Skin of body (tissue), 2 donors: ENCODE data around the gene SLC22A12. TPM values are rescaled to one million over a fixed set of nuclear protein-coding genes. Genes with fewer than 3 reads are reported as not detected.

Experiments
- DNase-seq: peaks from one replicate; lab custom pipeline; 2025; lab: John Stamatoyannopoulos, UW
- total RNA-seq: library from RNA; depleted of rRNA; stranded (reverse); fragments of >200 nt; gene quantifications from one replicate; pipeline ENCODE4 v1.2.3, GENCODE V29; 2014

SLC22A12 gene
- total RNA-seq, 1 donor from 2014 or later: not detected

DNA sequence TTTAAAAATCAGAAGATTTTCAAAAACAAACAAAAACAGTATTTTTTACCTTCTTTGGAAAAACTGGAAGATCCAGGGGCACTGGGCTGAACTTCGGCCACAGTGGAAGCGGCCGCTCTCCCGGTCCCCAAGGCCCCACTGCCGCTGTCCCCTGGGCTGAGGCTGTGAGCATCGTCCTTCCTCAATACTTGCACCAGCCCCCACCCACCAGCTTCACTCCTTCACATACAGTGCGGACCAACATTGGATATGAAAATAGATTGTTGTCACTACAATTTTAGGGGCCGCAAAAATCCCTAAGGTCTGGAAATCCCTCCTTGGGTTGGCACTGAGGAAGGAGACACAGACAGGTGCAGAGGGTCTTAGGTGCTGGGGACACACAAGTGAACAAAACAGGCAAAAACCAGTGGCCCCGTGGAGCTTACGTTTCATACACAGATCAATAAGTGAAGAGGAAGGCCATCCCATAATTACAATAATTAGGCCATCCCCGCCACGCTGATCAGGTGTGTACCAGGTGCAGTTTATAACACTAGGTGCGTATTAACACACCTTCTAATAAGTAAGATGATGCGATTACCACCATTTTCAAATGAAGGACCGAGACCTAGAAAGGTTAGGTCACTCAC is 28.2 kb upstream of the SLC22A12 start:
- no peak for DNase-seq

DNA sequence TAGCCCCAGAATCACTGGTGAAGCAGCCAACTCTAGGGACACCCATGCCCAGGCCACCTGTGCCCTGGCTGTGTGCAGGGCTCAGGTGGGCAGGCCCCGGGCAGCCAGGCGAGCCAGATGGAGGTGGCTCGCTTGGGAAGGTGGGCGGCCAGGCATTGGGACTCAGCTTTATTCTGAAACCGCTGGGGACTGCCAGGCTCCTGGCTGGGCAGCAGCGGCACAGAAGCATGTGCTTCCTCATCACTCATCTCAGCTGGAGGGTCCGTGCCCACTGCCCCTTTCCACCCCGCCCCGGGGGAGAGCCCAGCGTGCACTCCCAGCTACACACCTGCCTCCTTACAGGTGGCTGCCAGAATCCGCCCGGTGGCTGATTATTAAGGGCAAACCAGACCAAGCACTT is 27.1 kb upstream of the SLC22A12 start:
- no peak for DNase-seq

GRCh38 chr11:64564419-64564818 is 26.6 kb upstream of the SLC22A12 start:
- DNase-seq: no peak

GRCh38 chr11:64564947-64565889 is 25.8 kb upstream of the SLC22A12 start:
- DNase-seq: no peak

GRCh38 chr11:64566042-64566914 is 24.7 kb upstream of the SLC22A12 start:
- peak; percentile 39 for DNase-seq

DNA sequence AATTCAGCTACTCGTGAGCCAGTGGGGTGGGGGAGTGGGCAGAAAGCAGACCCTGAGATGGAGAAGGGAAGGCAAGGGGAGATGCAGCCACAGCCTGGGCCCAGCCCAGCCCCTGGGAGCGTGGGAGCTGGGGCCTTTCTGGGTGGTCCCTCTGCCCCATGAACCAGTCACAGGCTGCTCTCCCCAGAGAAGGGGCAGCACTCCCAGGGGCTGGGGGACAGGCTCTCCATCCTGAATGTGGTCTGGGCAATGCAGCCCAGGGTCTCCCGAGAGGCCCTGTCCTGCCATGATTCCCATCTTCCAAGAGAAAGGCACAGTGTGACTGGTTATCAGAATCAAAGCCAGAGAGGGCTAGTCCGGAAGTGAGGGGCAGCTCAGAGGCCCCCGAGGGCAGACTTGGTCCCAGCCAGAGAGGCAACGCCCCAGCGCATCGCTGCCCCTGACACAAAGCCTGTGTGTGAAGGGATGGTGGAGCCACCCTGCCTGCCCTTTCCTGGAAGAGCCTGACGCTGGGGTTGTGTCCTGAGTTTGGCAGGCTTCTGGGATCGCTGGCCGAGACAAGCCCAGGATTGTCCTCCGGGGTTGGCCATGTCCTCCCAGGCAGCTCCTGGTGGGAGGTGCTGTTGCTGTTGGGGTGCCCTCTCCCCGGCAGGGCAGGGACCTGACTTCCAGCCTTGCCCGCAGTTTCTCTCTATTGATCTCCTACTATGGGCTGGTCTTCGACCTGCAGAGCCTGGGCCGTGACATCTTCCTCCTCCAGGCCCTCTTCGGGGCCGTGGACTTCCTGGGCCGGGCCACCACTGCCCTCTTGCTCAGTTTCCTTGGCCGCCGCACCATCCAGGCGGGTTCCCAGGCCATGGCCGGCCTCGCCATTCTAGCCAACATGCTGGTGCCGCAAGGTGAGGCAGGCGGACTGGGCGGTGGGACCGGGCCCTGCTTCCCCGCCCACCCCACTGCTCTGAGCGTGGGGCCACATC is 23.8 kb upstream of the SLC22A12 start:
- peak; percentile 7 for DNase-seq

DNA sequence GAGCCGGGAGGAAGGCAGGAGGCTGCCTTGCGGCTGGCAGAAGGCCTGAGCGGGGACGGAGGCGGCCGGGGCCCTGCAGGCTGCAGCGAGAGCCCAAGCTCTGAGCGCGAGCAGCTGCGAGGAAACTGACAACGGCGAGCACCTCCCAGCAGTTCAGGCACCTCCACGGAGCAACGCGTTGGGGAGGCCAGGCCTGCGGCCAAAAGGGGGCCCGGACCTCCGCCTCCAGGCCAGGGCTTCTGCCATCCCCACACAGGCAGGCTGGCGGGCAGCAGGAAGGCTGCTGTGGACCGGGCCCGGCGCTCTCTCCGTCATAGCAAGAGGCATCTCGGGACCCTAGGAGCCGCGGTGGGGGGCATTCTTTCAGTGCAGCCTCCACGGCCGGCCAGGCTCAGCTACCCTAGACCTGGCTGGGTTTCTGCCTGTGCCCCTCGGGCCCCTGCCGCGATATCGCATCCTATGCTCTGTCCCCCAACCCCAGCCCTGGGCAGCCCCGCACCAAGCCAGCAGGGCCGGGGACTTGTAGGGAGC is 22.9 kb upstream of the SLC22A12 start:
- DNase-seq: no peak

GRCh38 chr11:64568584-64569140 is 22.4 kb upstream of the SLC22A12 start:
- DNase-seq: no peak

DNA sequence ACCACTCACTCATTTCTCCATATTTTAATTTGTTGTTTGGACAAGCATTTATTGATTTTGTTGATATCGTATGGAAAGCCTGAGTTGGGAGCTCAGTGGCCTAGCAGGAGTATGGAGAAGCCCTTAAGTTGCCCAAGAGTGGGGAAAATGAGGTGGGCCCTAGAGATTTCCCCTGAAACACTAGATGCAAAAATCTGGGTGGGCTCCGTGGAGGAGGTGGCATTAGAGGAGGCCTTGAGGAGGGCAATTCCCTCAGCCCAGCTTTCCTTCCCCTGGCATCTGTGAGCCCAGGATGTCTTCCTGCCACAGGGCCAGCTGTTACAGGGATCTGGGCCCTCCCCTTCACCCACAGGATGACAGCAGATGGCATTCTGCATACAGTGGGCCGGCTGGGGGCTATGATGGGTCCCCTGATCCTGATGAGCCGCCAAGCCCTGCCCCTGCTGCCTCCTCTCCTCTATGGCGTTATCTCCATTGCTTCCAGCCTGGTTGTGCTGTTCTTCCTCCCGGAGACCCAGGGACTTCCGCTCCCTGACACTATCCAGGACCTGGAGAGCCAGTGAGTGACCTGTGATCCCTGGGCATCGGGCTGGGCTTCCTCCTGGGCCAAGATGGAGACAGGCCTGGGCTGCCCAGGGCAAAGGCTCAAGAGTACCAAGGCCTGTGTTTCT is 21.6 kb upstream of the SLC22A12 start:
- no peak for DNase-seq

DNA sequence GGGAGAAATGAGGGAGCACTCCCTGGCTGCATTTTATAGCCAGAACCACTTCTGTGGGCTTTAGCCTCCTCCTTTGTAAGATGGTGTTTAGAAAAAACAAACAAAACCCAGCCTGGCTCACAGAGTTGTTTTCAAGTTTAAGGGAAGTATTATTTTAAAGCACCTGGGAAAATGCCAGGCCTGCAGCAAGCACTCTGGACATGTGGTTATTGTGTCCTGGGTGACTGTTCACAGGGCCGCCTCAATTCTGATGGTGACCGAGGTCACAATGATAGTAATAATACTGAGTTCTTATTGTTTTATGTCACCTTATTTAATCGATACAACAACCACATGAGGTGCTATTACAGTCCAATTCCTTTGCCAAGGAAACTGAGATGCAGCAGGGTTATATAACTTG is 20.7 kb upstream of the SLC22A12 start:
- no peak for DNase-seq

DNA sequence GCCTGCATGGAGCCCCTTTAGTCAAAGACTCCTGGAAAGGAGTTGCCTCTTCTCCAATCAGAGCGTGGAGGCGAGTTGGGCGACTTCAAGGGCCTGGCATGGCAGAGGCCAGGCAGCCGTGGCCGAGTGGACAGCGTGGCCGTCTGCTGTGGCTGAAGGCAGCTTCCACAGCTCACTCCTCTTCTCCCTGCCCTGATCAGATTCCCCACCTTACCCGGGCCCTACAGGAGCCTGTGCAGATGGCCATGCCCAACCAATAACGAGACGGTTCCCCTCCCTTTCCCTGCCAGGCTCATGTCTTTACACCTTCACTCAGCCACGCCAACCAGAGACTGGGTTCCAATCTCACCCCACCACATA is 20.0 kb upstream of the SLC22A12 start:
- no peak for DNase-seq

GRCh38 chr11:64571410-64572091 is 19.5 kb upstream of the SLC22A12 start:
- no peak for DNase-seq

DNA sequence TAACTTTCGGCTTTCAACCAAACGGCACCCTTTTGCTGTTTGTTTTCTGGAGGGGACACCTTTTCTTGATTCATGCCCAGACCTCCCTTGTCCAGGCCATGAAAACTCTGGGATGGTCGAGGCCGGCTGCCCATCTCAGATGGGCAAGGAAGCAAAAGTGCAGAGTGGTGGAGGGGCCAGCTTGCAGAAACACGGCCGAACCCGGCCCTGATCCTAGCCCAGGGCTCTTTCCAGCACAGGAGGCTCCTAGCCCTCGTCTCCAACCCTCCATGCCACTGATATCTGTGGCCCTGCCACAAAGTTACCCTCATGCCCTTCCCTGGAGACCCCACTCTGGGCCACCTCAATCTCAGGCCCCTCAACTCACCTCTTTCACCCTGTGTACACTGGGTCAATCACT is 18.9 kb upstream of the SLC22A12 start:
- DNase-seq: no peak

DNA sequence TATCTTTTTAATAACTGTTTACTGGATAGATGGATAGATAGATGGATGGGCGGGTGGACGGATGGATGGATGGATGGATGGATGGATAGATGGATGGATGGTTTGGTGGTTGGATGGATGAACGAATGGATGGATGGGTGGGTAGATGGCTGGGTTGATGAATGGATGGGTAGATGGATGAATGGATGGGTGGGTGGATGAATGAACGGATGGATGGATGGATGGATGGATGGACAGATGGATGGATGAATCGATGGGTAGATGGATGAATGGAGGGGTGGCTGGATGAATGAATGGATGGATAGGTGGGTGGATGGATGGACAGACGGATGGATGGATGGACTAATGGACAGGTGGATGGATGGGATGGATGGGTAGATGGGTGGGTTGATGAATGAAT is 13.8 kb upstream of the SLC22A12 start:
- DNase-seq: no peak

- DNase-seq: no peak
These were observed 10.6 kb upstream of the SLC22A12 start for GRCh38 chr11:64580412-64580811.

GRCh38 chr11:64581057-64581523 is 9.9 kb upstream of the SLC22A12 start:
- no peak for DNase-seq

GRCh38 chr11:64582885-64583284 is 8.1 kb upstream of the SLC22A12 start:
- no peak for DNase-seq

DNA sequence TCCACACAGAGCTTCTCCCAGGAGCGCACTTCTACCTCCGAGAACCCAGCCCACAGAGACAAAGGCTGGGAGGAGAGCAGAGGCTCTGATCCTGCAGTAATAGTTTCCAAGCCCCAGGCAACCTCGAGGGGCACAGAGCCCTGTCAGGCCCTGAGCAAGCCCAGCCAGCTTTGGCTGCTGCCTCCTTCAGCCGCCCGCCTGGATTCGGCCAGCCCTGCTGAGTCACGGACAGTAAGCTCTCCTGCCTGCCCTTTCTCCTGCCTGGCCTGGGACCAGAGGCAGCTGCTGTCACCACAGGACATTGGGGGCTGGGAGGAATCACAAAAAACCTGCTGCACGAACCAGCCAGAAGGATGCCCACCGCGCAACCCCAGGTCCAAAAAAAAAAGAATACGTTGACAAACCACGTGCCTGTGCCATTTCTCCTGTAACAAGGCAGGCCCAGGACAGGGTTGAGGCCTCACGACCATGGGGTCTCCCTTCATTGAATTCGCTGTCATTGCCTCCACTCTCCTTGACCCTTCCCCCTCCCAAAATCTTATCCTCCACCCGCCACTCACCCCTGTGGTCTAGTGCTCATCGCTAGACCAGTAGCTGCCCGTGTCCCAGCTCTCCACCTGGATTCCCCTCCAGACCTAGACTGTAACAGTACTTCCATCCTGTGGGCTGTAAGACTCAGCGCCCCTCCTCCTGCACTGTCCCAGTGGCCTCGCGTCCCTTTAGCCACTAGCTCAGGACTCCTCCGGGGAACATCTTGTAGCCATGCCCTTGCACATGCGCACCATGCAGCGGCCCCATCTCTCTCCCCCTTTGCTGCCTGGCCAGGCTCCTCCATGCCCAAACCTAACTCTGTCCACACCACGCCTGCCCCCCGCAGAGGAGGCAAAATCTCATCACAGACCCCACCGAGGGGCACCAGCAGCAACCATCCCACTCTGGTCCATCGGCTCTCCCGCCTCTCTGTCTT is 7.4 kb upstream of the SLC22A12 start:
- DNase-seq: no peak
